Activated CD4-positive, CD25-positive, alpha-beta regulatory T cell treated with anti-CD3 and anti-CD28 coated beads, Interleukin-2, amount 50 U/mL, for 16 hours (primary cell): ENCODE data around the gene MGST3.
"Not testable (repeated sequence)": the region's sequence is repeated elsewhere in the genome, so short reads cannot be mapped to it uniquely, and the experiment has no call there.

ENCODE experiments used
- DNase-seq: peaks from one replicate; pipeline ENCODE4 v3.0.0-alpha.2; 2020; ENCODE audit warnings: low read depth, low spot score

The MGST3 gene

GRCh38 chr1:165658766-165659580 lies 27.9 kb downstream of the MGST3 start:
- not testable (repeated sequence) for DNase-seq

GRCh38 chr1:165659581-165659895 lies 28.5 kb downstream of the MGST3 start:
- DNase-seq = no peak

- DNase-seq = no peak
Measured at GRCh38 chr1:165661703-165662102, 30.7 kb downstream of the MGST3 start.

- DNase-seq = no peak
Measured at GRCh38 chr1:165662186-165662585, 31.2 kb downstream of the MGST3 start.

- DNase-seq = no peak
Measured at GRCh38 chr1:165666152-165666825, 35.3 kb downstream of the MGST3 start.

GRCh38 chr1:165668184-165668583 lies 37.1 kb downstream of the MGST3 start:
- DNase-seq = no peak

- DNase-seq = no peak
Measured at GRCh38 chr1:165671526-165671925, 40.5 kb downstream of the MGST3 start.

- DNase-seq = no peak
Measured at GRCh38 chr1:165674599-165674998, 43.6 kb downstream of the MGST3 start.

GRCh38 chr1:165675794-165676193 lies 44.8 kb downstream of the MGST3 start:
- no peak for DNase-seq

- DNase-seq = no peak
Measured at GRCh38 chr1:165678509-165678908, 47.5 kb downstream of the MGST3 start.

- no peak for DNase-seq
Measured at GRCh38 chr1:165679282-165680036, 48.4 kb downstream of the MGST3 start.

- DNase-seq = no peak
Measured at GRCh38 chr1:165680303-165680702, 49.3 kb downstream of the MGST3 start.

GRCh38 chr1:165680773-165681172 lies 49.7 kb downstream of the MGST3 start:
- DNase-seq = not testable (repeated sequence)

GRCh38 chr1:165683848-165684485 lies 52.9 kb downstream of the MGST3 start:
- no peak for DNase-seq

GRCh38 chr1:165686121-165686970 lies 55.3 kb downstream of the MGST3 start:
- no peak for DNase-seq

- DNase-seq = no peak
Measured at GRCh38 chr1:165686971-165687433, 56.0 kb downstream of the MGST3 start.

GRCh38 chr1:165688046-165688445 lies 57.0 kb downstream of the MGST3 start:
- no peak for DNase-seq

- DNase-seq = no peak
Measured at GRCh38 chr1:165695031-165695430, 64.0 kb downstream of the MGST3 start.

- DNase-seq = no peak
Measured at GRCh38 chr1:165696625-165697100, 65.6 kb downstream of the MGST3 start.

- DNase-seq = no peak
Measured at GRCh38 chr1:165697491-165697880, 66.5 kb downstream of the MGST3 start.
